Panc1 (cell line): ENCODE measurements around the gene TMEM156.

ENCODE experiments used
- POLR2AphosphoS5 ChIP-seq: IDR thresholded peaks from 2 replicates; pipeline ENCODE4 v1.6.1; 2012; ENCODE audit warnings: mild to moderate bottlenecking, low read depth, low read length, moderate library complexity
- SIN3A ChIP-seq: IDR thresholded peaks from 2 replicates; pipeline ENCODE4 v1.6.1; 2012; ENCODE audit warnings: low read depth, mild to moderate bottlenecking, low read length, moderate library complexity, borderline replicate concordance; ENCODE audit not compliant: insufficient read depth
- TCF7L2 ChIP-seq: IDR thresholded peaks from 2 replicates; pipeline ENCODE4 v1.6.1; 2011; ENCODE audit warnings: mild to moderate bottlenecking, low read depth, low read length, inconsistent platforms
- TF ChIP-seq, protein P1 (sequence below): fragments of 450-650 bp; IDR thresholded peaks from 2 replicates; pipeline ENCODE4 v1.5.1; 2017; ENCODE audit warnings: mild to moderate bottlenecking
- TF ChIP-seq, protein P2 (sequence below), 2 experiments: IDR thresholded peaks; 2 replicates each; pipeline ENCODE4 v1.6.1; 2011 to 2012; ENCODE audit warnings: low read depth in 2 of 2, control low read depth in 1 of 2, low read length in 1 of 2, mild to moderate bottlenecking in 1 of 2, moderate library complexity in 1 of 2; ENCODE audit not compliant: insufficient read depth in 1 of 2

DNA sequence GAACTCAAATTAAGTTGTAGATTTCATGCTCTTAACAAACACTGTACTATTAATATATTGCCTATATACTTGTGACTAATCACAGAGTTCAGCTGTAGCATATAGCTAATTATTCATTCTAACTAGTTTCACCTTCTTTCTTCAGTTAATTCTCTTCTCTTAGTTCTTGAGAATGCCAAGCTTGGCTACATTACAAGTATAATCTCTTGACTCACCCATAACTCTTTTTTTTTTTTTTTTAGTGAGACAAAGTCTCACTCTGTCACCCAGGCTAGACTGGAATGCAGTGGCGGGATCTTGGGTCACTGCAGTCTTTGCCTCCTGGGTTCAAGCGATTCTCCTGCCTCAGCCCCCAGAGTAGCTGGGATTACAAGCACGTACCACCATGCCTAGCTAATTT is 35.2 kb upstream of the TMEM156 start:
- TF ChIP-seq, protein P1, sequence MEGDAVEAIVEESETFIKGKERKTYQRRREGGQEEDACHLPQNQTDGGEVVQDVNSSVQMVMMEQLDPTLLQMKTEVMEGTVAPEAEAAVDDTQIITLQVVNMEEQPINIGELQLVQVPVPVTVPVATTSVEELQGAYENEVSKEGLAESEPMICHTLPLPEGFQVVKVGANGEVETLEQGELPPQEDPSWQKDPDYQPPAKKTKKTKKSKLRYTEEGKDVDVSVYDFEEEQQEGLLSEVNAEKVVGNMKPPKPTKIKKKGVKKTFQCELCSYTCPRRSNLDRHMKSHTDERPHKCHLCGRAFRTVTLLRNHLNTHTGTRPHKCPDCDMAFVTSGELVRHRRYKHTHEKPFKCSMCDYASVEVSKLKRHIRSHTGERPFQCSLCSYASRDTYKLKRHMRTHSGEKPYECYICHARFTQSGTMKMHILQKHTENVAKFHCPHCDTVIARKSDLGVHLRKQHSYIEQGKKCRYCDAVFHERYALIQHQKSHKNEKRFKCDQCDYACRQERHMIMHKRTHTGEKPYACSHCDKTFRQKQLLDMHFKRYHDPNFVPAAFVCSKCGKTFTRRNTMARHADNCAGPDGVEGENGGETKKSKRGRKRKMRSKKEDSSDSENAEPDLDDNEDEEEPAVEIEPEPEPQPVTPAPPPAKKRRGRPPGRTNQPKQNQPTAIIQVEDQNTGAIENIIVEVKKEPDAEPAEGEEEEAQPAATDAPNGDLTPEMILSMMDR = no peak
- TF ChIP-seq POLR2AphosphoS5 (no peak), SIN3A (no peak), TCF7L2 (no peak)
- TF ChIP-seq, protein P2, sequence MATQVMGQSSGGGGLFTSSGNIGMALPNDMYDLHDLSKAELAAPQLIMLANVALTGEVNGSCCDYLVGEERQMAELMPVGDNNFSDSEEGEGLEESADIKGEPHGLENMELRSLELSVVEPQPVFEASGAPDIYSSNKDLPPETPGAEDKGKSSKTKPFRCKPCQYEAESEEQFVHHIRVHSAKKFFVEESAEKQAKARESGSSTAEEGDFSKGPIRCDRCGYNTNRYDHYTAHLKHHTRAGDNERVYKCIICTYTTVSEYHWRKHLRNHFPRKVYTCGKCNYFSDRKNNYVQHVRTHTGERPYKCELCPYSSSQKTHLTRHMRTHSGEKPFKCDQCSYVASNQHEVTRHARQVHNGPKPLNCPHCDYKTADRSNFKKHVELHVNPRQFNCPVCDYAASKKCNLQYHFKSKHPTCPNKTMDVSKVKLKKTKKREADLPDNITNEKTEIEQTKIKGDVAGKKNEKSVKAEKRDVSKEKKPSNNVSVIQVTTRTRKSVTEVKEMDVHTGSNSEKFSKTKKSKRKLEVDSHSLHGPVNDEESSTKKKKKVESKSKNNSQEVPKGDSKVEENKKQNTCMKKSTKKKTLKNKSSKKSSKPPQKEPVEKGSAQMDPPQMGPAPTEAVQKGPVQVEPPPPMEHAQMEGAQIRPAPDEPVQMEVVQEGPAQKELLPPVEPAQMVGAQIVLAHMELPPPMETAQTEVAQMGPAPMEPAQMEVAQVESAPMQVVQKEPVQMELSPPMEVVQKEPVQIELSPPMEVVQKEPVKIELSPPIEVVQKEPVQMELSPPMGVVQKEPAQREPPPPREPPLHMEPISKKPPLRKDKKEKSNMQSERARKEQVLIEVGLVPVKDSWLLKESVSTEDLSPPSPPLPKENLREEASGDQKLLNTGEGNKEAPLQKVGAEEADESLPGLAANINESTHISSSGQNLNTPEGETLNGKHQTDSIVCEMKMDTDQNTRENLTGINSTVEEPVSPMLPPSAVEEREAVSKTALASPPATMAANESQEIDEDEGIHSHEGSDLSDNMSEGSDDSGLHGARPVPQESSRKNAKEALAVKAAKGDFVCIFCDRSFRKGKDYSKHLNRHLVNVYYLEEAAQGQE (IDR thresholded peaks at IDR 0.05; ENCODE audit: insufficient read depth in 1 of 2, low read depth in 2 of 2, low read length in 1 of 2) = no peak
